Esophagus muscularis mucosa (tissue), 3 donors: ENCODE results near the gene MRPL58.

ENCODE experiments used
- CTCF ChIP-seq, 3 experiments: fragments of 200-600 bp in 2 of 3; fragments of 450-650 bp in 1 of 3; sonication (generic) in 2 of 3; IDR thresholded peaks; one replicate each; pipeline ENCODE4 v1.5.1; 2017 to 2019; ENCODE audit warnings: antibody characterized with exemption in 3 of 3, mild to moderate bottlenecking in 2 of 3, moderate library complexity in 1 of 3
- POLR2AphosphoS5 ChIP-seq, 2 donors: sonication (generic); formaldehyde crosslinking; IDR thresholded peaks; one replicate each; pipeline ENCODE4 v1.6.1; 2017; ENCODE audit warnings: antibody characterized with exemption in 2 of 2

DNA sequence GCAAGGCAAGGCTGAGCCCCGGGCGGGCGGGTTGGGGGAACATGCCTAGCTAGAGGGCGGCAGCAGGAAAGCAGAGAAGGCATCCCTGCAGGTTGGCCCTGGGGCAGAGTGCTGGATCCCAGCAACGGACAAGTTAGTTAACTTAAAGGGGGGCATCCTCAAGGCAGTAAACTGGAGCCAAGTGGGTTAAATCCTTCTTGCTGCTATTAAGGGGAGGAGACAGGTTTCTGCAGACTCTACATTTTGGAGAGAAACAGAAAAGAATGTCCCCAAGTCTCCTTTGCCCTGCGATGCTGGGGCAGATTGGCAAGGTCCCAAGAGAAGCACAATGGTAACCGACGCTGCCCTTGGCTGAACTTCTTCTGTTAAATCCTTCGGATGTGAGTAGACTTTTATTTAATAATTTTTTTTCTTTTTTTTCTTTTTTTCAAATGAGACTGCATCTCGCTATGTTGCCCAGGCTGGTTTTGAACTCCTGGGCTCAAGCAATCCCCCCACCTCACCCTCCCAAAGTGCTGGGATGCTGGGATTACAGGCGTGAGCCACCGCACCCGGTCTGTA, 20.3 kb downstream of the MRPL58 start:
- TF ChIP-seq POLR2AphosphoS5 (IDR thresholded peaks at IDR 0.05) (no peak), CTCF (IDR thresholded peaks at IDR 0.05) (no peak)
